HG02763 (cell line): ENCODE results near the gene FSD1L.

Experiments
- ATAC-seq: cut with Tn5 transposase; IDR thresholded peaks from one replicate; pipeline ENCODE4 v1.9.1; 2021; ENCODE audit warnings: mild to moderate bottlenecking, moderate library complexity; ENCODE audit not compliant: unreplicated experiment

FSD1L gene

DNA sequence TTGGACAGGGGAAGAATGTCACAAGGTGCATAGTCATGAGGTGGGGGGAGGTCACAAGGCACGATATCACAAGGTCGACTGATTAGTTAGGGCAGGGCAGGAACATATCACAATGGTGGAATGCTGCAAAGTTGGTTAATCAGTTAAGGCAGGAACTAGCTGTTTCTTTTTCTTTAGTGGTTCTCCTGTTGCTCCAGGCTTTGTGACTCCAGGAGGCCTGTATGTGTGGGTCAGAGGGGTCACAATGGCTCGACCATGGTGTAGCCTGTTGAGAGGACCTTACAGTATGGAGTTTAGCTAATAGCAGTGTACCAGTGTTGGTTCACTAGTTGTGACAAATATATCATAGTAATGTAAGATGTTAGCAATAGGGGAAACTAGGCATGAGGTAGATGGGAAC, 12.4 kb upstream of the FSD1L start:
- ATAC-seq: no peak

DNA sequence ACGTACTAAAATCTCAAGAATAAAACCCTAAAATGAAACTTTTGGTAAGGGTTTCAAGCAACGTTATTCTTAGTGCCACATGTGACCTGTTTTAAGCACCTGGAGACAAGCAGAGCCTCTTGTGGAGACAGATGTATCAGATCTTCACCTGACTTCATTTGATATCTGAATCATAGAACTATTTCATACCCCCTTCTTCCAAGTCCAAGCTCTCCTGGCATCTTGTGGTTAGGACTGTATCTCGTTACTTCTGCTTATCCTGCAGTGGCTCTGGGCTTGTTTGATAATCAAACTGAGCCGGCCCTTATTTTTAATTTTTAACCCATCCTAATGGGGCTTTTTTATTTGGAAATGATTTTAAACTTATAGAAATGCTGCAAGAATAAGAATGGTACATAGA, 11.1 kb upstream of the FSD1L start:
- no peak for ATAC-seq

DNA sequence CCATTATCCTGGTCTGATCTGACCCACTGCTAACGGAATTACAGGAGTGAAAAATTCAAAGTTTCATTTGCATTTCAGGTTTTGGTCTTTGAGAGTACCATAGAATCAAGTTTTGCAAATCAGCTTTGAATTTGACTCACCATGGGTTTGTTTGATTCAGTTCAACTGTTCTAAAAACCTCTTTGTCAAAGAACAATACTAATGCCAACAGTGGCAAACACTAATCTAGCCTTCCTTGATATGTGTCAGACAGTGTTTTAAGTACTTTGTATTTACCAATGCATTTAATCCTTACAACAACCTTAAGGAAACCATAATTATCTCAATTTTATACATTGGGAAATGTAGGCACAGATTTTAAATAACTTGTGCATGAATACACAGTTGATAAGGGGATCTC, 10.1 kb upstream of the FSD1L start:
- no peak for ATAC-seq

DNA sequence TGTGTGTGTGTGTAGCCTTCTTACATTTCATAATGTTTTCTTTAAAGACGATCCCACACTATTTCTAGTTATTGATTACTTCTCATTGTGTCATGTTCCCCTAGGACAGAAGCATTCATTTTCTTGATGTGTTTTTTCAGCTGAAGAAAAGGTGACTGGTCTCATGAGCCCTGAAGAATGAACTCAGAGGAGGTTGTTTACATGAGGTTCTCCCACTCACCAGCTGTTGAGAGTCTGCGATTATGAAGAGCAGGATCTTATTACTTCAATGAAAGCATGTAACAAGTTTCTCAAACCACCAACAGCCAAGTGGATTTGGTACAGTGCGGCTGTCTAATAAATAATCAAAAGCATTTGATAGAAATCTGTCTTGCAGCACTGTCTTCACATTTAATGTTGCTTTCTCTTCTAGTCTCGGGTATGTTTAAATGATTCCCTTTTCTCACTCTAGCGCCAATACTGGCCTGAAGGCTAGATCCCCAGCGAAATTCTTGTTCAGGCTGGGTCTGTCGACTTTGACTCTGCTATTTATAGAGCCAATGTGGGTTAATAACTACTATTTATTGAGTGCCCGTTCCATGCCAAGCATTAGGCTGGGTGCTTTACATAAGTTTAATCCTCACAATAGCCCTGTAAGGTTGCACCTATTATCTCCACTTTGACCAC, 9.6 kb upstream of the FSD1L start:
- ATAC-seq: no peak

GRCh38 chr9:105439428-105439827, 8.4 kb upstream of the FSD1L start:
- no peak for ATAC-seq

GRCh38 chr9:105441616-105442160, 6.1 kb upstream of the FSD1L start:
- no peak for ATAC-seq

GRCh38 chr9:105443121-105443520, 4.7 kb upstream of the FSD1L start:
- ATAC-seq: no peak

GRCh38 chr9:105444130-105444529, 3.7 kb upstream of the FSD1L start:
- ATAC-seq: no peak

- ATAC-seq: no peak
Observed at GRCh38 chr9:105445203-105445881, 2.5 kb upstream of the FSD1L start.

- ATAC-seq: no peak
Observed at GRCh38 chr9:105447386-105447813, 434 bp upstream of the FSD1L start.

DNA sequence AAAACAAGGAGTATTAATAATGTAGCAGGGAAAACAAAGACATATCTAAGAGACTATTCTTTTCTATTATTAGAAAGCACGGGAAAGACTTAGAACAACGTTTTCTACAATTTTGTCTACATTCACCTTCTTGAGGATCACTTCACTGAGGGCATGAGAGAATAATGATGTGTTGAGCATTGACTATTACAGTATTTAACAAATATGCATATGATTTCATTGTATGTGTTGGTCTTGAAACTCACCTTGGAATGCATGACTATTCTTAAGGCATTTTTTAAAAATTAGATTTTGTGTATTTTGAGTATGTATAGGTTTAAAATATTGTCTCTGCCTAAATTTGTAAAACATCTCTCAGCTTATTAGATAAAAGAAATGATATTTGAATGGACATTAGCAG, 1.2 kb downstream of the FSD1L start:
- no peak for ATAC-seq

DNA sequence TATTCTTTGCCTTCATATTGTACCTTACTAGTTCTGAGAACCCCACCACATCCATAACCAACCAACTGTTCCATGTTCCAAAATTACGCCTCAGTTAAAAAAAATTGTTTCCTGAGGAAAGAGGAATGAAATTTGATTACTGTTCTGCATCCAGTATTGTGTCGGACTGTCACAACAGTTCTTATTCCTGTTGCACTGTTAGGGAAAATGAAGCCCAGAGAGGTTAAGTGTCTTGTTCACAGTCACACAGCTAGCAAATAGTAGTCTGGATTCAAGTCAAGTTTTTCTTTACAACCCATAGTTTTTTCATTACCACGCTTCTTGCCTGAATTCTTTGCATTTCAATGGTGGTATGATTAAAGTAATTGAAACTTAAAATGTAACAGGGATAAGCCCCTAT, 4.4 kb downstream of the FSD1L start:
- ATAC-seq: no peak

GRCh38 chr9:105455836-105456475, 8.1 kb downstream of the FSD1L start:
- ATAC-seq: no peak

DNA sequence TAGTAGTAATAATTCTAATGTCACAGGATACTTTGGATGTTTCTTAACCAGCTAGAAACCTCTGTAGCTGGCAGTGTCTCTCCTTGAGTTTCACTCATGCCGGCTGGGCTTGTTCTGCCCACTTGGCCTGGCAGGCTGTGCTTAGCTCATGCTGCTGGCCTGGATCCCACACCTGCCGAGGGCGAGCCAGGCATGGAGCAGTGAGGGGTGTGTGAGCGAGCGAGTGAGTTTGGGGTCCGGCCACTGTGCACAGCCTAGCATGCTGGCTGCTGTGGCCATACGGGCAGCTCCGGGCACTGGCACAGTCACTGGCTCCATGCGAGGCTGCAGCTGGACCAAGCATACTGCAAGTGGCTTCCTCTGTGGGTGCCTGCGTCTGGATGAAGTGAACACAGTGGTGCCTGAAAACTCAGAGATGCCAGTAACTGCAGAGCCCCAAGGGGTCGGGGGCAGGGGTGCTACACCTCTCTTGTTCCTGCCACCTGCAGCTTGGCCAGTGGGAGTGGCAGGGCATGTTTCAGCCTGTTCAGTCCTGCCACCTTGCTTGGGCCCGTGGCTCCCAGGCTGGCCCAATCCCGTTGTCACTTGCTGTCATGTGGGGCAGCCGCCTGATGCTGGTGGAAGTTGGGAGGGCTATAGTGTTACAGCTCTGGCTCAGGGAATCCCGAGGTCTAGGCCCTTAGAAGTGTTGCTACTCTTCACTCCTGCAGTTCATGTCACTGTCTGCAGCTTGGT, 9.9 kb downstream of the FSD1L start:
- no peak for ATAC-seq

DNA sequence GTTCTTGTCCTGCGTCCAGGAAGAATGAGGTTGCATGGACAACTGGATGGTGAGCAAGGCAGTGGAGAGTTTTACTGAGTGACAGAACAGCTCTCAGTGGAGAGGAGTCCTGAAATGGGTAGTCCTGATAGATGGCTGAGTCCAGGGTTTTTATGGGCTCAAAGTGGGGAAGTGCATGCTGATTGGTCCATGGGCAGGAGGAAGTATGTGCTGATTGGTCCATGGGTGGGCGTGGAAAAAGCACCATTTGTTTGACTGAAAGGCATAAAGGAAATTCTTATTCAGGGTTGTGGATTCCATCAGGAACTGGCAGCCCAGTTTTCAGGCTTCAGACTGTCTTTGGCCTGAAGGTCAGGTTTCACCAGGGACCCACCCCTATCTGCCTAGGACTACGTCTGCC, 10.6 kb downstream of the FSD1L start:
- ATAC-seq: no peak

GRCh38 chr9:105459336-105459735, 11.5 kb downstream of the FSD1L start:
- no peak for ATAC-seq

- ATAC-seq: no peak
Observed at GRCh38 chr9:105466898-105467455, 19.1 kb downstream of the FSD1L start.

DNA sequence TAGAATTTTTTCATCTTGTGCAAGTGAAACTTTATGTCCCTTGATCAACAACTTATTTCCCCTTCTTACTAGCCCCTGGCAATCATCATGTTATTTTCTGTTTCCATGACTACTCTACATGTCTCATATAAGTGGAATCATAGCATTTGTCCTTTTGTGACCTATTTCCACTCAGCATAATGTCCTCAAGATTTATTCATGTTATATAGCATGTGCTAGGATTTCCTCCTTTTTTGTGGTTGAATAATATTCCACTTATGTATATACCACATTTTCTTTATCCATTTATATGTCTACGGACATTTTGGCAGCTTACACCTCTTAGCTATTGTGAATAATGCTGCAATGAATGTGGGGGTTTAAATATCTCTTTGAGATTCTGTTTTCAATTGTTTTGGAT, 21.0 kb downstream of the FSD1L start:
- no peak for ATAC-seq

DNA sequence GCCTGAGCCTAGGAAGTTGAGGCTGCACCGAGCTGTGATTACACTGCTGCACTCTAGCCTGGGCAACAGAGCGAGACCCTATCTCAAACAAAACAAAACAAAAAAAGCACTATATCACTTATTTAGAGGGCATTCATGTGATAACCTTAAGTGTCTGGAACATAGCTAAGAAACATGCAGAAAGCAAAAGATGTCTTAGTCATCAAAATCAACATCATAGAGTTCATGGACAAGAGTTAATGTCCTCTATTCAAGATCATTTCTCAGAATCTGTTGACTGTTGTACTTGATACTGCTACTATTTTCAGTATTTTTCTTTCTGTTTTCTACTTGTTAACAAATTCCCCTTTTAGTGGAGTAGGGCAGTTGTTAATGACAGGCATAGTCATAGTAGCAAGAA, 25.4 kb downstream of the FSD1L start:
- no peak for ATAC-seq

DNA sequence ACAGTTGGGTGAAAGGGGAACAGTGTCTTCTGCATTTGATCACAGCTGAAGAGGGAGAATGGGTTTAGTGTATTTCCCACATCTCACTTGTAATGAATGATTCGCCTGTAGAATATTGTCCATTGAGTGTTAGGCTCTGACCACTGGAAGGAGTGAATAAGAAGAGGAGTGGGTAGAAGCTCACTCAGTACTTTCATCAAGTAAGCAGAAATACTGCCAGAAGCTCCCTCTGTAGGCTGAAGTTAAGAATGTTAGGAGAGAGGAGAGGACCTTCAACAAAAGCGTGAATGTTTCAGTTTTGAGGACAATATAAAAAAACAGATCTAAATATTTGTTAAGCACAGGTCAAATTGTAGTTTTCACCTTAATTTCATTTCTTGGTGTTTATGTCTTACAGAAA, 27.5 kb downstream of the FSD1L start:
- ATAC-seq: no peak

DNA sequence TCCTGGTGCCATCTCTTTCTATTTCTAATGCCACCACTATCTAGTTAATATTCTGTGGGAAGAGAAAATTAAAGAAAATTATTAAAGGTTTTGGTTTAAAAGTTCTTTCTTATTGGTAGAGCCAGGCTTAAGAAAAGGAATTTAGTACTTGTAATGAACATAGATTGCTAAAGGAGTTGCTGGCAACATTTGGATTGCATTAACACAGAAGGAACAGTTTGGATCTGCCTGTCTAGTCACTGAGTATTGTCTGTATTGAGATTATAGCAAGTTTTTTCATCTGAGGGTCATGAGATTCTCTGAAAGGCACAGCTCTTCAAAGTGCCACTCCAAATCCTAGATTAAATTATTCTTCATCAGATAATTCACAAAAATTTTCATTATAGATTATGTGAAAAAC, 32.0 kb downstream of the FSD1L start:
- ATAC-seq: no peak
